Stimulated activated CD8-positive, alpha-beta memory T cell treated with anti-CD3 and anti-CD28 coated beads, Interleukin-4, amount 100 ng/mL, for 4 hours (primary cell): ENCODE measurements around the gene ARID1B.

ENCODE experiments used
- DNase-seq, 2 donors: peaks; one replicate each; pipeline ENCODE4 v3.0.0-alpha.2; 2020; ENCODE audit warnings: low read depth in 2 of 2, low spot score in 1 of 2

The ARID1B gene

GRCh38 chr6:156875062-156875461 is 97.9 kb downstream of the ARID1B start:
- no peak for DNase-seq

- no peak for DNase-seq
These were observed 99.1 kb downstream of the ARID1B start for GRCh38 chr6:156876302-156876701.

- DNase-seq: no peak
These were observed 100.1 kb downstream of the ARID1B start for GRCh38 chr6:156877126-156877863.

GRCh38 chr6:156878681-156879080 is 101.5 kb downstream of the ARID1B start:
- no peak for DNase-seq

- no peak for DNase-seq
These were observed 102.0 kb downstream of the ARID1B start for GRCh38 chr6:156879186-156879585.

GRCh38 chr6:156879591-156879990 is 102.4 kb downstream of the ARID1B start:
- no peak for DNase-seq

GRCh38 chr6:156880913-156881312 is 103.7 kb downstream of the ARID1B start:
- DNase-seq: no peak

- no peak for DNase-seq
These were observed 104.8 kb downstream of the ARID1B start for GRCh38 chr6:156881687-156882629.

- no peak for DNase-seq
These were observed 106.5 kb downstream of the ARID1B start for GRCh38 chr6:156883497-156884252.

GRCh38 chr6:156884306-156884705 is 107.1 kb downstream of the ARID1B start:
- DNase-seq: no peak

GRCh38 chr6:156885562-156885961 is 108.4 kb downstream of the ARID1B start:
- DNase-seq: no peak

- no peak for DNase-seq
These were observed 109.2 kb downstream of the ARID1B start for GRCh38 chr6:156886409-156886808.

GRCh38 chr6:156887623-156888269 is 110.6 kb downstream of the ARID1B start:
- DNase-seq: no peak

GRCh38 chr6:156889469-156889868 is 112.3 kb downstream of the ARID1B start:
- no peak for DNase-seq

GRCh38 chr6:156889986-156890385 is 112.8 kb downstream of the ARID1B start:
- DNase-seq: no peak

GRCh38 chr6:156890627-156891314 is 113.6 kb downstream of the ARID1B start:
- DNase-seq: no peak

GRCh38 chr6:156897907-156898531 is 120.8 kb downstream of the ARID1B start:
- DNase-seq: no peak

- DNase-seq: no peak
These were observed 121.9 kb downstream of the ARID1B start for GRCh38 chr6:156899071-156899470.

- DNase-seq: no peak
These were observed 122.5 kb downstream of the ARID1B start for GRCh38 chr6:156899532-156900135.
